Measurements from ENCODE around the gene TSSK6.
A peak's percentile ranks its signal among the peaks of the same experiment; 100 is the strongest.

Gene TSSK6

GRCh38 chr19:19514881-19515641, at the start of gene TSSK6:
Gene TSSK6 (minus strand): TSS chr19:19515548. CDS start chr19:19515427, 121 bp downstream.
- DNase-seq (ENCODE audit: low read depth) = no peak

- DNase-seq (ENCODE audit: low read depth) = no peak
Observed at GRCh38 chr19:19563348-19563848, 48.0 kb upstream of the TSSK6 start.

DNA sequence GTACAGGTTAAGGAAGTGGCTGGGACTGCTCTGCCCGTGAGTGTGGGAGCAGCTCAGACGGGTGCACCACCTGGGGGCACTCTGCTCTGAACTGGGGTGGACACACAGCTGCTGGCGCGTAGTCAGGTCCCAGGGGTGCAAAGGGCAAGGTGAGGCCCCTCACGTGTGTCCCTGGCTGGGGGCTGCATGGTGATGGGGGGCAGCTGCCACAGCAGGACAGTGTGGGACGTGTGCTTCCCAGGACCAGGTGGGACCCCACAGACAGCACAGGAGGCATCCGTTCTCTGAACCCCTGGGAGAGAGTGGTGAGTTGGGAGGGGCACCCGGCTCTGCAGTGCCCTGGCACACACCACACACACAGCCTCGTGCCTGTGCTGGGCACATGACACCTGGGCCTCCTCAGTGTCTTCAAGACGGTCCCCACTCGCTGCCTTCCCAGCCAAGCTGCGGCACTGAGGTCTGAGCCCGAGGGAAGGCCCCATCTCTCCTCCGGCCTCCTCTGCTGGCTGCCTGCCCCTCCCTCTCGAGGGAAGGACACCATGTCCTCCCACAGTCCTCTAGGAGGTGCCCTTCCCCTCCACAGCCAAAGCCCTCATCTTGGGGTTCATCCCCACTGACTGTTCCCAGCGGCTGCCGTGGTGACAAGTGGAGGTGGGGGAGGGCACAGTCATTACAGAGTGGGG, 47.5 kb upstream of the TSSK6 start:
- DNase-seq (ENCODE audit: low read depth) = no peak

DNA sequence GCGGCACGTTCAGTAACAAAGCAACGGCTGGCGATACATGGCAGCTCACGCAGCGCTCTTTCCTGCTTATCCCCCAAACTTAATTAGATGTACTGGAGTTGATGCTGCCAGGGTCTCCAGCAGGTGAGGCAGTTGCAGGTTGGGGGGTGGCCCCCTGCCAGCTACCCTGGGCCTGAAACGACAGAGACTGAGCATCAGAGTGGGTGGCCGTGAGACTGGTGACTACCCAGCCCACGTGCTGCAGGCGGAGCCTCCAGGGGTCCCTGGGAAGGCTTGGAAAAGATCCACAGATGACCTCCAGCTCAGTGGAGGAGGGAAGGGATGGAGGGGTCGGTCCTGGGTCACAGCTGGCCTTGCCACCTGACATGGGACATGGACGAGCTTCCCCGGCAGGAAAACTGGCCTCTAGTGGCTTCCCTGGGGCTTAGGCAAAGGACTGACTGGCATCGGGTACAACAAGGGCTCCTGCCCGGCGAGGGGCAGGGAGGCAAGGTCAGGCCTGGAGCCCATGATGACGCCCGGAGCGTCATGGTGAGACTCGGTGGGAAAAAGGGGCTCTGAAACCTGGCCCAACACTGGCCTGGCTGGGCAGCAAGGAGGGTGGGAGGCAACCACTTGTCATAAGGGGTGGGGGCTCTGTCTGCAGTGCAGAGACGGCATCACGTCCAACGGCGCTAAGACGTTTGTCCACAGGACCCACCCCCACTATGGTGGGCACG, 46.8 kb upstream of the TSSK6 start:
- DNase-seq (ENCODE audit: low read depth) = no peak

- DNase-seq (ENCODE audit: low read depth) = no peak
Observed at GRCh38 chr19:19559931-19560330, 44.6 kb upstream of the TSSK6 start.

- DNase-seq (ENCODE audit: low read depth) = no peak
Observed at GRCh38 chr19:19558636-19559035, 43.3 kb upstream of the TSSK6 start.

DNA sequence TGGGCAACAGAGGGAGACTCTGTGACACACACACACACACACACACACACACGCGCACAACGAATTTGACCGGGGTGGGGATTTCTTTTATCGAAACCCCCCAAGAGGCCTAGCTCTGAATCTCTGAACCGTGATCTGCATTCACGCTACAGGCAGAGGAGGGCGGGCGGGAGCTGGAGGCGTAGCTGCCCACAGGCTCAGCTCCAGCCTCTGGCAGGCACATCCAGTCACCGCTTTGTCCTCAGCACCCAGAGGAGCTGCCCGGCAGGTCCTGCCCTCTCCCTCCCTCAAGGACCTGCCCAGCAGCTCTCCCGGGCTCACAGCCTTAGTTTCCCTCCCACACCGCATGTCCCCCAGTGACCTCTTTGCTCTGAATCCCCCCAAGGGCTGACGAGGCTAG, 42.7 kb upstream of the TSSK6 start:
- DNase-seq (ENCODE audit: low read depth) = no peak

DNA sequence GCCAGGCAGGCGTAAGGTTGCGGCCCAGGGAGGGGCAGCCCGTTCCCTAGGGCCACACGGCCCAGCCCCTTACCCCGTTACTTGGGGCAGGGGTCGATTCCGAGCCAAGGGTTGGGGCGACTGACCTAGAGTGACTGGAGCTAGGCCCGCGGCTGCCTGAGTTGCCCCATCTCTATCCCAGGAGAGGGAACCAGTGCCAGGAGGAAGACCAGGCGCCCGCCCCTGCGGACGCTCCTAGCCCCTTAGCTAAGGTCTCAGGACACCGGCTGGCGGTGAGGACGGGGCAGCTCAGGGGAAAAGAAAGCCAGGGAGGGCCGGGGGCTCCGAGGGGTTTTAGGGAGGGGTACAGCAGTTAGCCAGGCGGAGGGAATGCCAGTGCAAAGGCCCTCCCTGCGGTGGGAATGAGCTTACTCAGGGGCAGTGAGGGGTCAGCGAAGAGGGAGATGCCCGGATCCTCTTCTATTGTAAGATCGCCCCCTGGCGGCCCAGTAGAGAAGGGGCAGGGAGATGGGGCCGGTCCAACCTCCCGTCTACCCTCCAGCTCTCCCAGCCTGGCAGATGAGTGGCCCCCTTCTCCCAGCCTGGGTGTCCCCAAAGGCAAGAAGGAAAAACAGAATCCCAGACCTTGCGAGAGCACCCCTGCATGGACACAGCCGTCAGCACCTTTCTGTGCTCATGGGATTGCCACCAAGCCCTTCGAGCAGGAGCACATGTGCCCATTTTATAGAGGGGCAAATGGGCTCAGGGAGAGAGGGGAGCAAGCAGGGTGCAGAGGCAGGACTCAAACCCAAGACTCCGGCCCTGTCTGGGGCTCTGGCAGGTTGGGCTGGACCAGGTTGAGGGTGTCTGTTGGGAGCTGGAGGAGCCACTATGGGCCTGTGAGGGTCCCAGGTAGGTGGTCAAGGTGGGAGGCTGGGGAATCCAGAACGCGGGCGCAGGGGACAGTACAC, 39.0 kb upstream of the TSSK6 start:
- peak; percentile 29 for DNase-seq (ENCODE audit: low read depth)

DNA sequence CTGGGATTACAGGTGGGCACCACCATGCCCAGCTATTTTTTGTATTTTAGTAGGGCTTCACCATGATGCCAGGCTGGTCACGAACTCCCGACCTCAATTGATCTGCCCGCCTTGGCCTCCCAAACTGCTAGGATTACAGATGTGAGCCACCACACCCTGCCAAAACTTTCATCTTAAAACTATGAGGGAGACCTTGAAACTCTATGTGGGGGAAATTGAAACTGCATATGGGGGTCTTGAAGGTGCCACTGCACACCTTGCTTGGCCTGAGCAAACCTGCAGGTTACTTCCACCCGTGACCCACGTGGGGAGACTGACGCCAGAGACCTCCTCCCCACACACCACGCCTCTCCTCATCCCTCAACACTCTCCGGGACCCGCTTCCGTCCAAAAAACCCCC, 38.3 kb upstream of the TSSK6 start:
- DNase-seq (ENCODE audit: low read depth) = no peak

GRCh38 chr19:19552798-19553197, 37.5 kb upstream of the TSSK6 start:
- DNase-seq (ENCODE audit: low read depth) = peak; percentile 43

GRCh38 chr19:19551853-19552192, 36.5 kb upstream of the TSSK6 start:
- peak; percentile 51 for DNase-seq (ENCODE audit: low read depth)

DNA sequence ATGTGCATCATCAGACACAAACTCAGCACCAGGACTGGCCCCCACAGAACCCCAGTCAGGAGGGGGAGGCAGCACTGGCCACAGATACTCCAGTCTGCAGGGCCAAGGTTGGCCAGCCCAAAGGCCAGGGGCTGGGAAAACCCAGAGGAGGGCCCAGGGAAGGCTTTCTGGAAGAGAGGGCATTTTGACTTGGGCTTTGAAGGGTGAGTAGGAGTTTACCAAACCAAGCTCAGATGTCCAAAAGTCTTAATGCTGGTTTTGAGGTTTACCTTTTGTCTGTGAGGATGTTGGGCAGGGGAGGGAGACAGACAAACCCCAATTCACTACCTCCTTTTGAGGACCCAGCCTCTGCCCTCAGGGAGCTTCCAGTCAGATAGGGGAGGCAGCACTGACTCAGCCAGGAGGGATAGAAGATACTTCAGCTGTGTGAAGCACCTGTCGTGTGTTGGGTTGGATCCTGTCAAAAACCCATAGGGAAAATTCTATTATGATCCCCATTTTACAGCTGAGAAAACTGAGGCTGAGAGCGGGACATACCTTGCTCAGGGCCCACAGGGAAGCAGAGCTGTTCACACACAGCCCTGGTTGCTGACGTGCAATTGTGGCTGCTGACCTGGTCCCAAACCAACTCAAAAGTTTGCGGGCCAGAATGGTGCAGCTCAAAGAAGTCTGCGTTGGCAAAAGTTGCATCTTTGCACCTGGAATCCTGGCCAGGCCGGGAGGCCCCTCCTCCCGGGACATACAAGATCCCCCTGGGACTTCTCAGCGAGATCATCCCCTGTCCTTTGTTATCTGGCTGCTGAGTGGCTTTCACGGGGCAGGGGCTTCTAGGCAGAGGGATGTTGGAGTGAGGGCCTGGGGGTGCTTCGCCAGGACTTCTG, 35.9 kb upstream of the TSSK6 start:
- no peak for DNase-seq (ENCODE audit: low read depth)

GRCh38 chr19:19550485-19550929, 35.2 kb upstream of the TSSK6 start:
- peak; percentile 39 for DNase-seq (ENCODE audit: low read depth)

- no peak for DNase-seq (ENCODE audit: low read depth)
Observed at GRCh38 chr19:19549804-19550464, 34.6 kb upstream of the TSSK6 start.

DNA sequence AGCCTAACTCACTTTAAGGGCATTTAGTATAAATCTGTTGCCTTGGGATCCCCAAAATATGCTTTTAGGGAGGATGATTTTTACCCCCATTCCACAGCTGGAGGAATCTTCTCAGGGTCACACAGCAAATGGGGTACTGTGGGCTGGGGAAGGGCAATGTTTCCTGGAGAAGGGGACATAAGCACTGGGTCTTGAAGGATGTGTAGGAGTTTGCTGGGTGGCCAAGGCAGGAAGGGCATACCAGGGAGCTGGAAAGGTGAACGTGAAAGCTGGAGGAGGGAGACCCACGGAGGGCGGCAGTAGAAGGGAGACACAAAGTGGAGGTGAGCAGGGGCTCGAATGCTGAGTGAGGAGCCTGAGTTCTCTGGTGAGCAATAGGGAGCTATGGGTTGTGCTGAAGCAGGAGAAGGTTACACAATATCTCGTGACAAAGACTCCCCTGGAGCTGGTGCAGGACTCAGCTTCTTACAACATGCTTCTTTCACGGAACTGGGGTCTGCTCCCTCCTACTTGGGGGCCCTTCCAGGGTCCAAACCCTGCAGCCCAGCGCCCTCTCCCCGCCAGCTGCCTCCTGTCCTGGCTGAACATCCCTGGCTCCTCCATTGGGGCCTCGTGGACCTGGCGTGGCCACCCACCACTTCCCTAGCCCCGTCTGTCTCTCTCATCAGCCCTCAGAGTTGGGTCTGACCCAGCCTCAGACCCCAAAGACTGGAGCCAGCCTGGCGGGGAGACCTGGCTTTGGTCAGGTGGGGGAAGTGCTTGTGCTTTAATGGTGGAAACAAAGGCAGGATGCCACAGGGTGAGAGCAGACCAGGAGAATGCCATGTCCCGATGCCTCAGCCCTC, 33.8 kb upstream of the TSSK6 start:
- DNase-seq (ENCODE audit: low read depth) = no peak

- no peak for DNase-seq (ENCODE audit: low read depth)
Observed at GRCh38 chr19:19547674-19548336, 32.5 kb upstream of the TSSK6 start.

- no peak for DNase-seq (ENCODE audit: low read depth)
Observed at GRCh38 chr19:19546751-19547162, 31.4 kb upstream of the TSSK6 start.

DNA sequence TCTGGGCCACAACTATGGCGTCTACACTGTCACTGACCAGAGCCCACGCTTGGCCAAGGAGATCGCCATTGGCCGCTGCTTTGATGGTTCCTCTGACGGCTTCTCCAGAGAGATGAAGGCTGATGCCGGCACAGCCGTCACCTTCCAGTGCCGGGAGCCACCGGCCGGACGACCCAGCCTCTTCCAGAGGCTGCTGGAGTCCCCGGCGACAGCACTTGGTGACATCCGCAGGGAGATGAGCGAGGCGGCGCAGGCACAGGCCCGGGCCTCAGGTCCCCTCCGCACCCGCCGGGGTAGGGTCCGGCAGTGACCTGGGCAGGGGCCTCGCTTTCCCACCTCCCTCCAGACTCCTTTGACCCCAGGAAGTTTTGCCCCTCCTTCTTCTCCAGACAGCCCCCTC, 30.4 kb upstream of the TSSK6 start:
- no peak for DNase-seq (ENCODE audit: low read depth)

Measured in iris pigment epithelial cell (primary cell).